ENCODE data around the gene STX18. TPM values are rescaled to one million over a fixed set of nuclear protein-coding genes. Genes with fewer than 3 reads are reported as not detected.
"Not testable (repeated sequence)": the region's sequence is repeated elsewhere in the genome, so short reads cannot be mapped to it uniquely, and the experiment has no call there.

Gene STX18
- total RNA-seq, 1 donor from 2014 or later = 32.4 TPM

GRCh38 chr4:4509521-4509920, 32.3 kb downstream of the STX18 start:
- no peak for DNase-seq (ENCODE audit: low spot score)

DNA sequence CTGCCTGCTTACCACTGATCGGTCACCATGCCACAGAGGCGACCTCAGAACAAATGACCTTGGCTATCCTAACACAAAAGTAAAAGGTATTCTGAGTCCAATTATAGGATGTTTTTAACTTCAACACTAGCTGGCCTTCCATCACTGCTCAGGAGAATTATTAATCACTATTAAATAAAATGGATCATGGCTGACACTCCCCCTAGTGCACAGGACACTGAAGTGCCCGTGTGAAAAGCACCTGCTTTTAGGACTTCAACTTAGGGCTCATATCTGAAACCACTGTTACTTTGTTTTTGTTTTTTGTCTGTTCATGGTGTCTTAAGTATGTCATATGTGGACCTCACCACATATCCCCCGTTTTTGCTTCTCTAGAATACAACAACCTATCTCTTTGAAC, 33.9 kb downstream of the STX18 start:
- no peak for DNase-seq (ENCODE audit: low spot score)

- no peak for DNase-seq (ENCODE audit: low spot score)
These were observed 34.4 kb downstream of the STX18 start for GRCh38 chr4:4507403-4507802.

DNA sequence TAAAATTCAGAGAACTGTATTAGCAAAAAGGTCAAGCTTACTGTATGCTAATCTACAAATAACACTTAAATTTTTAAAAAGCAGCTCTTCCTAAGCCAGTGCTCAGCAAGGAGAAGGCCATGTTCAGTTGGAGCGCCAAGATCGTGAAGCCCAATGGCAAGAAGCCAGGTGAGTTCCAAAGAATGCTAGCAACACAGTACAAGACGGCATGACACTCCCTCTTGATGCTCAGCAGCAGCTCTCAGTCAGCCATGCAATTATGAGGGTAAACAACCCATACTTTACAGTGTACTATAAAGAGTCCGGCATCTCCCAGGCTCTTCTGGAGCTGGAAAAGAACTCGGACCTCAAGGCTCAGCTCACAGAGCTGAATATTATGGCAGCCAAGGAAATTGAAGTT, 34.9 kb downstream of the STX18 start:
- peak; percentile 36 for DNase-seq (ENCODE audit: low spot score)

- not testable (repeated sequence) for DNase-seq (ENCODE audit: low spot score)
These were observed 36.6 kb downstream of the STX18 start for GRCh38 chr4:4505211-4505610.

DNA sequence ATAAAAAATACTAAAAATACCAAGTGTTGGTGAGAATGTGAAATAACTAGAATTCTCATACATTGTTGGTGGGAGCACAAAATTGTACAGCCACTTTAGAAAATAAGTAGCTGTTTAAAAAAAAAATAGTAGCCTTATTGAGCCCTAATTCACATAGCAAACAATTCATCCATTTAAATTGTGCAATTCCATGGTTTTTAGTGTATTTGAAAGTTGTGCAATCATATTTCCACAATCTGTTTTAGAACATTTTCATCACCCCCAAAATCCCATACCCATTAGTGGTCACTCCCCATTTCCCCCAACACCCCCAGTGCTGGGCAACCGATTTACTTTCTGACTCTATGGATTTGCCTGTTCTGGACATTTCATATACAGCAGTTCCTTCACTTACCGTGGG, 37.1 kb downstream of the STX18 start:
- DNase-seq (ENCODE audit: low spot score) = no peak

DNA sequence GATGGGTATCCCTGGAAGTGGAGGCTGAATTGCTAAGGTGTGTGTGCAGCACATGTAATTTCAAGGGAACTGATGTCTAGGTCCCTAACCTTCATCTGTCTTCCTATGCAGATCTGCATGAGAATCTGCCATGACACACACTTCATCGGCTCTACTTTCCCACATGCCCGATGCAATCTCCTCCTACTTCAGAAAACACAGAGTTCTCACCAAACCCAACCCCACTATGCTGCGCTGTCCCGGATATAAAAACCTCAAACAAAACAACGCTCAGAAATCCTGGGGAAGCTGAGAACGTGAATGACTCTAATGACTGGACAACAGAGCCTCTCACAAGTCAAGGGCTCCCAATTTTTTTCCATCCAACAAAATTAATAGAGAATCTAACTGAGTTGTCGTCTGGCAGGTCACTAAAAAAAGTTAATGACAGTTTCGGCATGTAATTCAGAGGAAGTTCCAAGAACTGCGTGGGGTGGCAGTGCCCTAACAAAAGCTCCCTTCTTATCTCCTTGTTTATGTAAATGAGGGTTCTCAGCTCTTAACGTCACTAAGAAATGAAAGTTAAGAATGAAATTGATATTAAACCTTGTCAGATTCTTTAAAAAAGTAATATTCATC, 39.0 kb downstream of the STX18 start:
- no peak for DNase-seq (ENCODE audit: low spot score)

GRCh38 chr4:4501679-4502078, 40.2 kb downstream of the STX18 start:
- DNase-seq (ENCODE audit: low spot score) = no peak

DNA sequence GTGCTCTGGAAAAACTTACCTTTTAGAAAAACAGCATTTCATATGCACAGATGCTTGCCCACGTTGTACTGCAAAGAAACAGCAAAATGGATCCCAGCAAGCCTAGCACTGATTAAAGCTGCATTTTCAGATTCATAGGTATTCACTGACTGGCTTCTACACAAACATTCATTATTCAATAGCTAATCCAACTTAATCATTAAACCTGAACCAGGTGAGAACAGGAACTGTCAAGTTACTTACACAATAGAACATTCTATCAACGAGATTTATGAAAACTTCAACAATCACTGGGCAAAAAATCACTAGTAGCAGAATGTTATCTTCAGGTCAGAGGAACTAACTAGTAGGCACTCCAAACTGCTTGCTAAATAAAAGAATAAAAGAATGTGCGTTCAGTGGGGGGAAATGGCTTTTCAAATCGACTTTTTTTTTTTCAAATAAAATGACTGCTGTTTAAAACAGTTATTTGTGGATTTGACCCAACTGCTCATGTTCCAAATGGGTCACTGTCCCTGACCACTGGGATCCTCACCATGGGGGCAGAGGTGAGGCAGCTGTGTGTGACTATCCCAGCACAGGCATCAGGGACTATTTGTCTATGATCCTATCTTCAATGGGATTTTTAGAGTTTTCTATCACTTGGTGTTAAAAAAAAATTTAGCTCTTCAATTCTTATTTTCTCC, 42.3 kb downstream of the STX18 start:
- DNase-seq (ENCODE audit: low spot score) = no peak

- no peak for DNase-seq (ENCODE audit: low spot score)
These were observed 45.1 kb downstream of the STX18 start for GRCh38 chr4:4496592-4497372.

- DNase-seq (ENCODE audit: low spot score) = no peak
These were observed 47.0 kb downstream of the STX18 start for GRCh38 chr4:4494882-4495281.

DNA sequence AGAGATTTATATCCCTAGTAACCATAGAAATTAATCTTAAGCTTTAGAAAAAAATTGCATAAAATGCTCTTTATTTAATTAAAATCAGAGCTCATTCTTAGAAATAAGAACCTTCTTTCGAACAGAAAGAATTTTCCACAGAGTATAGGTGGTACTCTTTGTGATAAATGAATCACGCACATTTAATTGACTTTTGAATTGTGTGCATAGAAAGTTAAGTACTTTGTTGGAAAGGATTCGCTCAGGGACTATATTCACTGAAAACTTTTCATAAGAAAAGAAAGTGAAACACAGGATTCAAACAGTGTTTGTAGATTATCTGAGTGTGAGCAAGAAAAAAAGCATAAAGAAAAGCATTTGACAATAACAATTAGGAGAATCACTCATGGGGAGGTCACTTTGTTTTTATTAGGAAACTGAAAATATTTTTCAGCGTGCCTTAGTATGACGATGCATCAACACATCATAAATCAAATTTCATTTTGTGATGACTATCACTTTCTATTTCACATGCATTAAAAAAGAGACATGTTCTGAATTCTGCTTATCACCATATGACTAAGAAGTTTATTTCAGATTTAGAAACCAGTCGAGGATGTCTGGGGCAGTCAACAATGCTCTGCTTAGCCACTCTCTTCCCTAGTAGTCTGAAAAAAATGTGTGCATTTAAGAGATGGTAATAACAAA, 49.5 kb downstream of the STX18 start:
- no peak for DNase-seq (ENCODE audit: low spot score)

- DNase-seq (ENCODE audit: low spot score) = no peak
These were observed 50.4 kb downstream of the STX18 start for GRCh38 chr4:4491396-4491893.

- DNase-seq (ENCODE audit: low spot score) = no peak
These were observed 51.0 kb downstream of the STX18 start for GRCh38 chr4:4490816-4491215.

DNA sequence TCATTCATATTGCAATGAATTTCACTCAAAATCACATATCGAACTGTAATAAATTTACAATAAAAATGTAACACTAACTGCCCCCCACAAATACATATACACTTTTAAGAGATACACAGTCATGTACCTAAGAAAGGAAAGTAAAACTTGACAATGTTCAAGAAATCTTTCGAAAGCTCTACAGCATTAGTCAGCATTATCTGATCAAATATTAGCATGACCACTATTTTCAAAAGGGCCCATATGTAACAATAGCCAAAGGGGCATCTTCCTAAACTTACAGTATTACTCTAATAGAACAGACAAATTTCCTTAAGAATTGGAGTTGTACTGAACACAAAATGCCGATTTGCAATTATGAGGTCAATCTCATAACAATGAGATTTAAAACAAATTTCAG, 51.8 kb downstream of the STX18 start:
- DNase-seq (ENCODE audit: low spot score) = no peak

- DNase-seq (ENCODE audit: low spot score) = peak; percentile 74
These were observed 53.1 kb downstream of the STX18 start for GRCh38 chr4:4488405-4489404.

DNA sequence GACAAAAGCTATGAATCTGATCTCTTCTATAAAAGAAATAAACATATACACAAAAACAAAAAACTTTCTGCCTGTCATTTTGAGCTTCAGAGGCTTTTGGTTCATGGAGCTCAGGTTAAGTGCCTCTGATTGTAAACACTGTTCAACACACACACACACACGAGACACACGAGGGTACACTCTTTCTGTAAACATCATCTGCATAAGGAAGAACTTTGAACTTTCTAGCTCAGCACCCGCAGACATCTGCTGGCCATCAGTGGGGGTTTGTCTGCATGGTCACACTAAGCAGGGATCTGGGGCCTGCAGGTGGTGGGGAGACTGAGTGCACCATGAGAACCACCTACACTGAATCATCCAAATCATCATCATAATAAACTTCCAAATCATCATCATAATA, 54.9 kb downstream of the STX18 start:
- DNase-seq (ENCODE audit: low spot score) = no peak

- DNase-seq (ENCODE audit: low spot score) = no peak
These were observed 56.0 kb downstream of the STX18 start for GRCh38 chr4:4485806-4486205.

- DNase-seq (ENCODE audit: low spot score) = no peak
These were observed 60.4 kb downstream of the STX18 start for GRCh38 chr4:4481399-4481994.

DNA sequence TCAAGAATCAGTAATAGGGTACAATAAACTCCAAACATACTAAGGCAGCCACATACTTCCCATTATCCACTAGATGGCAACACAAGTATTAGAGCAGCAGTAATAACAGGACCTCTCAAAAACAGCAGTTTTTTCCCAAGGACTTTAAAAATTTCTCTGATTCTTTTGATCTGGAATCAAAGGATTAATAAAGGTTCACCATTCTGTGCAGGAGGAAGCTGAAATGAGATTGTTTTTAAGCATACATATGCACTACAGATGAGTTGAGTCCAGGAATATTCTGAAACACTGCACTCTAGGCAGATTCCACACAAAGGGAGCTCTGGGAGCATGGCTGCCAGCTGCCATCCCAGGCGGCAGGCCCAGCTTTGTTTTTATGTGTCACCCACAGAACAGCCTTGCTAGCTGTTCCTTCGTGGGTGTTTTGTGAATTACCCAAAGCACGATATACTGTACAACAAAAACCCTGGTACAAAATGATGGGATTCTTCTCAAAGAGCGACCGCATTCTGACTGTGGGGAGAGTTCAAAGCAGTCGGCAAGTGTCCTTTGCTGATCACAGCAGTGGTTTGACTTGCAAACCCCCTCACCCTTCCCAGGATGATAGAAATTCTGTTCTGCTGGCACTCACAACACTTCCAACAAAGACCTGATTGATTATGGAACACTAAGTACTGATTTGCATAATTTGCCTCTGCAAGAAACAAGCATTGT, 61.0 kb downstream of the STX18 start:
- no peak for DNase-seq (ENCODE audit: low spot score)
